Neutrophil (primary cell): Measurements from ENCODE around the gene APOA1.

Experiments used
- H3K27ac ChIP-seq: fragments of 200-600 bp; sonication (generic); 2 replicates; pipeline ENCODE4 v1.5.1; 2016; ENCODE audit warnings: mild to moderate bottlenecking, moderate library complexity
- H3K27me3 ChIP-seq: fragments of 200-600 bp; sonication (generic); 2 replicates; pipeline ENCODE4 v1.6.0; 2016; ENCODE audit warnings: mild to moderate bottlenecking
- H3K36me3 ChIP-seq: fragments of 200-600 bp; sonication (generic); 2 replicates; pipeline ENCODE4 v1.5.1; 2017
- H3K4me1 ChIP-seq, 2 experiments: fragments of 200-600 bp in 1 of 2; sonication (generic) in 1 of 2; 1 replicate in 1 of 2; 2 replicates in 1 of 2; pipeline versions ENCODE4 v1.5.1 to v1.6.1; 2013 to 2016; ENCODE audit warnings: low read depth in 1 of 2, low read length in 1 of 2, mild to moderate bottlenecking in 1 of 2, moderate library complexity in 1 of 2; ENCODE audit not compliant: control insufficient read depth in 1 of 2, insufficient read depth in 1 of 2
- H3K4me3 ChIP-seq, 2 experiments: fragments of 200-600 bp in 1 of 2; sonication (generic) in 1 of 2; 1 replicate in 1 of 2; 2 replicates in 1 of 2; pipeline ENCODE4 v1.5.1; 2013 to 2016; ENCODE audit warnings: low read depth in 1 of 2, low read length in 1 of 2, mild to moderate bottlenecking in 1 of 2, moderate library complexity in 1 of 2
- H3K9me3 ChIP-seq: fragments of 200-600 bp; sonication (generic); 2 replicates; pipeline ENCODE4 v1.5.1; 2016
- TF ChIP-seq, protein P1 (sequence below): fragments of 200-600 bp; sonication (generic); IDR thresholded peaks from 2 replicates; pipeline ENCODE4 v1.5.1; 2016; ENCODE audit warnings: antibody characterized with exemption

The APOA1 gene

GRCh38 chr11:116833816-116834534 lies 3.4 kb downstream of the APOA1 start:
- H3K36me3 ChIP-seq, result no peaks in the 10 kb centered on the region
- TF ChIP-seq, protein P1, sequence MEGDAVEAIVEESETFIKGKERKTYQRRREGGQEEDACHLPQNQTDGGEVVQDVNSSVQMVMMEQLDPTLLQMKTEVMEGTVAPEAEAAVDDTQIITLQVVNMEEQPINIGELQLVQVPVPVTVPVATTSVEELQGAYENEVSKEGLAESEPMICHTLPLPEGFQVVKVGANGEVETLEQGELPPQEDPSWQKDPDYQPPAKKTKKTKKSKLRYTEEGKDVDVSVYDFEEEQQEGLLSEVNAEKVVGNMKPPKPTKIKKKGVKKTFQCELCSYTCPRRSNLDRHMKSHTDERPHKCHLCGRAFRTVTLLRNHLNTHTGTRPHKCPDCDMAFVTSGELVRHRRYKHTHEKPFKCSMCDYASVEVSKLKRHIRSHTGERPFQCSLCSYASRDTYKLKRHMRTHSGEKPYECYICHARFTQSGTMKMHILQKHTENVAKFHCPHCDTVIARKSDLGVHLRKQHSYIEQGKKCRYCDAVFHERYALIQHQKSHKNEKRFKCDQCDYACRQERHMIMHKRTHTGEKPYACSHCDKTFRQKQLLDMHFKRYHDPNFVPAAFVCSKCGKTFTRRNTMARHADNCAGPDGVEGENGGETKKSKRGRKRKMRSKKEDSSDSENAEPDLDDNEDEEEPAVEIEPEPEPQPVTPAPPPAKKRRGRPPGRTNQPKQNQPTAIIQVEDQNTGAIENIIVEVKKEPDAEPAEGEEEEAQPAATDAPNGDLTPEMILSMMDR, result no peak
- H3K9me3 ChIP-seq, result no peaks in the 10 kb centered on the region
- H3K27ac ChIP-seq, result no peak overlapping the region
- H3K4me1 ChIP-seq, result peaks cover 15% of the 10 kb centered on the region in 2 experiments
- H3K27me3 ChIP-seq, result peaks cover 19% of the 10 kb centered on the region
- no peak overlapping the region for H3K4me3 ChIP-seq

DNA sequence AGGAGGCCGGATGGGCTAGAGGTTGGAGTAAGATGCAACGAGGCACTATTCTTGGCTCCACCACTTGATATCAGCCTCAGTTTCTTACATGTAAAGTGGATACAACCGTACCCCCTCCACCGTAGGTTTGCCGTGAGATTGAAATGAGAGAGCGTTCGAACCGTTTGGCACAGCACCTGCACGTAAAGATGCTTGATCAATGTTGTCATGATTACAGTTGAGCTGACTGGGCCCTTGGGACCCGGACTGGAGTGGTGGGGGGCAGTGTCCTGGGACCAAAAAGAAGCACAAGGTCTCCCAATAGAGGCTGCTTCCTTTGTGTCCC lies 4.0 kb downstream of the APOA1 start:
- no peaks in the 10 kb centered on the region for H3K9me3 ChIP-seq
- H3K27ac ChIP-seq, result no peak overlapping the region
- peaks cover 15% of the 10 kb centered on the region in 2 experiments for H3K4me1 ChIP-seq
- H3K27me3 ChIP-seq, result peaks cover 19% of the 10 kb centered on the region
- H3K36me3 ChIP-seq, result no peaks in the 10 kb centered on the region
- H3K4me3 ChIP-seq, result no peak overlapping the region
- TF ChIP-seq, protein P1, result no peak

GRCh38 chr11:116832350-116833290 lies 4.8 kb downstream of the APOA1 start:
- H3K4me3 ChIP-seq, result no peak overlapping the region
- no peak overlapping the region for H3K27ac ChIP-seq
- no peaks in the 10 kb centered on the region for H3K36me3 ChIP-seq
- TF ChIP-seq, protein P1, result no peak
- peaks cover 19% of the 10 kb centered on the region for H3K27me3 ChIP-seq
- peaks cover 15% of the 10 kb centered on the region in 2 experiments for H3K4me1 ChIP-seq
- no peaks in the 10 kb centered on the region for H3K9me3 ChIP-seq

DNA sequence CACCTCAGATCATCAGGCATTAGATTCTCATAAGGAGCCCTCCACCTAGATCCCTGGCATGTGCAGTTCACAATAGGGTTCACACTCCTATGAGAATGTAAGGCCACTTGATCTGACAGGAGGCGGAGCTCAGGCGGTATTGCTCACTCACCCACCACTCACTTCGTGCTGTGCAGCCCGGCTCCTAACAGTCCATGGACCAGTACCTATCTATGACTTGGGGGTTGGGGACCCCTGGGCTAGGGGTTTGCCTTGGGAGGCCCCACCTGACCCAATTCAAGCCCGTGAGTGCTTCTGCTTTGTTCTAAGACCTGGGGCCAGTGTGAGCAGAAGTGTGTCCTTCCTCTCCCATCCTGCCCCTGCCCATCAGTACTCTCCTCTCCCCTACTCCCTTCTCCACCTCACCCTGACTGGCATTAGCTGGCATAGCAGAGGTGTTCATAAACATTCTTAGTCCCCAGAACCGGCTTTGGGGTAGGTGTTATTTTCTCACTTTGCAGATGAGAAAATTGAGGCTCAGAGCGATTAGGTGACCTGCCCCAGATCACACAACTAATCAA lies 5.6 kb downstream of the APOA1 start:
- H3K4me1 ChIP-seq, result peaks cover 15% of the 10 kb centered on the region in 2 experiments
- peaks cover 19% of the 10 kb centered on the region for H3K27me3 ChIP-seq
- TF ChIP-seq, protein P1, result no peak
- no peaks in the 10 kb centered on the region for H3K36me3 ChIP-seq
- H3K9me3 ChIP-seq, result no peaks in the 10 kb centered on the region
- no peak overlapping the region for H3K4me3 ChIP-seq
- no peak overlapping the region for H3K27ac ChIP-seq

DNA sequence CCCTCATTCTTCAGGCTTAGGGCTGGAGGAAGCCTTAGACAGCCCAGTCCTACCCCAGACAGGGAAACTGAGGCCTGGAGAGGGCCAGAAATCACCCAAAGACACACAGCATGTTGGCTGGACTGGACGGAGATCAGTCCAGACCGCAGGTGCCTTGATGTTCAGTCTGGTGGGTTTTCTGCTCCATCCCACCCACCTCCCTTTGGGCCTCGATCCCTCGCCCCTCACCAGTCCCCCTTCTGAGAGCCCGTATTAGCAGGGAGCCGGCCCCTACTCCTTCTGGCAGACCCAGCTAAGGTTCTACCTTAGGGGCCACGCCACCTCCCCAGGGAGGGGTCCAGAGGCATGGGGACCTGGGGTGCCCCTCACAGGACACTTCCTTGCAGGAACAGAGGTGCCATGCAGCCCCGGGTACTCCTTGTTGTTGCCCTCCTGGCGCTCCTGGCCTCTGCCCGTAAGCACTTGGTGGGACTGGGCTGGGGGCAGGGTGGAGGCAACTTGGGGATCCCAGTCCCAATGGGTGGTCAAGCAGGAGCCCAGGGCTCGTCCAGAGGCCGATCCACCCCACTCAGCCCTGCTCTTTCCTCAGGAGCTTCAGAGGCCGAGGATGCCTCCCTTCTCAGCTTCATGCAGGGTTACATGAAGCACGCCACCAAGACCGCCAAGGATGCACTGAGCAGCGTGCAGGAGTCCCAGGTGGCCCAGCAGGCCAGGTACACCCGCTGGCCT lies 7.1 kb downstream of the APOA1 start:
- Histone ChIP-seq H3K27me3 (peaks cover 8% of the 10 kb centered on the region), H3K27ac (no peak overlapping the region), H3K9me3 (no peaks in the 10 kb centered on the region), H3K4me3 (no peak overlapping the region), H3K36me3 (no peaks in the 10 kb centered on the region), H3K4me1 (peaks cover 6% of the 10 kb centered on the region in 2 experiments)
- TF ChIP-seq, protein P1, result no peak
